ENCODE results near the gene INPPL1.

Gene INPPL1

DNA sequence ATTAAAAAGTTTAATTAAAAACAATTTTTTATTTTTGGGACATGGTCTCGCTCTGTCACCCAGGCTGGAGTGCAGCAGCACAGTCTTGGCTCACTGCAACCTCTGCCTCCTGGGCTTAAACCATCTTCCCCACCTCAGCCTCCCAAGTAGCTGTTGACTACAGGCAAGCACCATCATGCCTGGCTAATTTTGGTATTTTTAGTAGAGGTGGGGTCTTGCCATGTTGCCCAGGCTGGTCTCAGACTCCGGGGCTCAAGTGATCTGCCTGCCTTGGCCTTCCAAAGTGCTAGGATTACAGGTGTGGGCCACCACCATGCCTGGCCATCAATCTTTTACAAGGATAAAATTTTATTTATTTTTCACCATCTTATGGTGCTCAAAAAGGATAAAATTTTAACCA is 62.7 kb downstream of the INPPL1 start:
- DNase-seq (ENCODE audit: low spot score), result no peak

All from kidney capillary endothelial cell (primary cell).